Measurements from ENCODE around the gene KAZN. TPM values are rescaled to one million over a fixed set of nuclear protein-coding genes. Genes with fewer than 3 reads are reported as not detected.

The KAZN gene
- total and polyA plus RNA-seq, 2 of the 8 experiments (the other 6 are each of a cell fraction or from before 2014, with no cell fraction given) = 3.7 to 11.8 TPM

- Histone ChIP-seq H2BK120ac (replicated peaks; ENCODE audit: low read depth, low read length) (no peak overlapping the region), H2BK15ac (ENCODE audit: low read length) (no peak overlapping the region), H3K4ac (replicated peaks; ENCODE audit: insufficient read length, low read depth, low read length) (no peak overlapping the region), H2AK5ac (ENCODE audit: low read depth, low read length) (no peak overlapping the region), H2BK20ac (ENCODE audit: low read length) (no peak overlapping the region), H3K4me3 (ENCODE audit: extremely low read depth in 1 of 4, insufficient read depth in 2 of 4, low read depth in 3 of 4, low read length in 4 of 4) (no peak overlapping the region), H4K5ac (ENCODE audit: insufficient read length, low read depth, low read length) (no peak overlapping the region), H3K56ac (replicated peaks; ENCODE audit: insufficient read length, low read depth, low read length) (no peak overlapping the region), H2BK5ac (ENCODE audit: low read depth, low read length) (no peak overlapping the region), H3K9ac (replicated peaks in 1 of 4; ENCODE audit: extremely low read depth in 1 of 4, low read depth in 3 of 4, low read length in 3 of 4) (no peak overlapping the region), H3K23ac (ENCODE audit: insufficient read length) (no peak overlapping the region), H3K27ac (ENCODE audit: low read depth, low read length) (no peak overlapping the region), H3K4me2 (ENCODE audit: insufficient read depth in 1 of 2, low read depth in 2 of 2, low read length in 2 of 2) (no peak overlapping the region), H3K23me2 (ENCODE audit: low read depth, low read length) (no peaks in the 10 kb centered on the region), H3K18ac (ENCODE audit: extremely low read depth, low read length) (no peak overlapping the region), H2AFZ (ENCODE audit: low read length) (no peak overlapping the region), H3K27me3 (replicated peaks in 1 of 4; ENCODE audit: control insufficient read depth in 3 of 4, extremely low read depth in 1 of 4, insufficient read depth in 3 of 4, low read length in 3 of 4) (no peaks in the 10 kb centered on the region), H3K14ac (ENCODE audit: insufficient read length) (no peak overlapping the region), H3K79me1 (ENCODE audit: low read depth, low read length) (no peaks in the 10 kb centered on the region), H2BK12ac (ENCODE audit: low read depth, low read length) (no peak overlapping the region), H3K79me2 (ENCODE audit: control insufficient read depth in 1 of 2, insufficient read depth in 2 of 2, low read length in 2 of 2) (no peaks in the 10 kb centered on the region), H3K4me1 (replicated peaks in 1 of 4; ENCODE audit: control insufficient read depth in 3 of 4, insufficient read depth in 4 of 4, low read length in 3 of 4) (no peaks in the 10 kb centered on the region), H4K91ac (replicated peaks; ENCODE audit: insufficient read length, low read length) (no peak overlapping the region), H3K36me3 (ENCODE audit: control insufficient read depth in 2 of 4, insufficient read depth in 4 of 4, low read length in 3 of 4) (no peaks in the 10 kb centered on the region; a peak in 1 of 8 replicates), H4K8ac (ENCODE audit: extremely low read depth, insufficient read depth, low read length) (no peak overlapping the region), H3K9me3 (ENCODE audit: insufficient read depth in 2 of 2, low read depth in 1 of 2, low read length in 1 of 2) (no peaks in the 10 kb centered on the region), H4K20me1 (replicated peaks in 1 of 2; ENCODE audit: control insufficient read depth in 1 of 2, insufficient read depth in 2 of 2, low read length in 2 of 2) (peaks cover 0 to under 1% of the 10 kb centered on the region in 2 experiments)
- no peak for FAIRE-seq
- POLR2A ChIA-PET (ENCODE audit: partially characterized antibody) = no interaction called here
- DNase-seq (ENCODE audit: low read depth in 1 of 2, low spot score in 2 of 2) = no peak
- WGBS, 2 experiments (ENCODE audit: extremely low coverage in 1 of 2, insufficient coverage in 1 of 2, insufficient read length in 1 of 2, insufficient replicate concordance in 2 of 2, low coverage in 1 of 2, low lambda C conversion rate in 2 of 2, missing lambda C conversion rate in 1 of 2) = 95% methylated on average over 9 of the region's 9 CpGs; no CpG with 5 or more reads in 1 of the 2 experiments
- CTCF ChIA-PET (ENCODE audit: partially characterized antibody) = interaction anchor here (1.2 to 1.4 kb wide), 2 partner anchors 9 to 21 kb away, joined by 3 read pairs; no protein-coding TSS in a partner anchor
- TF ChIP-seq POU5F1 (IDR thresholded peaks at IDR 0.05; ENCODE audit: low read depth, low read length) (no peak), KDM4A (IDR thresholded peaks at IDR 0.05; ENCODE audit: low read depth, low read length, severe bottlenecking) (no peak), KDM1A (IDR thresholded peaks at IDR 0.05; ENCODE audit: borderline replicate concordance, low read length) (no peak)
These were observed 202.1 kb downstream of the KAZN start for GRCh38 chr1:14800500-14801076.
